CD8-positive, alpha-beta memory T cell (primary cell): ENCODE data around the gene ZNF407. TPM values are rescaled to one million over a fixed set of nuclear protein-coding genes. Genes with fewer than 3 reads are reported as not detected.

Source experiments
- CTCF ChIA-PET: fragments of 350-600 bp; sonication (Branson Sonifier 250); formaldehyde crosslinking; loops from one replicate; lab custom pipeline; 2021; ENCODE audit warnings: antibody characterized with exemption; lab: Charles Lee
- POLR2A ChIA-PET: fragments of 350-600 bp; sonication (Branson Sonifier 250); formaldehyde crosslinking; loops from one replicate; lab custom pipeline; 2021; ENCODE audit warnings: antibody characterized with exemption; lab: Charles Lee
- DNase-seq, 5 donors: peaks; one replicate each; pipeline versions ENCODE4 v3.0.0 to v3.0.0-alpha.2; 2020 to 2022; ENCODE audit warnings: mixed read lengths in 1 of 5
- H3K27ac ChIP-seq: one replicate; pipeline ENCODE4 v1.7.0; 2013; ENCODE audit warnings: low read depth, mild to moderate bottlenecking, low read length, moderate library complexity
- H3K27me3 ChIP-seq: 2 replicates; pipeline ENCODE4 v1.7.0; 2013; ENCODE audit warnings: low read length, mild to moderate bottlenecking; ENCODE audit not compliant: insufficient read depth, poor library complexity, severe bottlenecking
- H3K36me3 ChIP-seq: 2 replicates; pipeline ENCODE4 v1.7.0; 2013; ENCODE audit warnings: mild to moderate bottlenecking, low read length, moderate library complexity; ENCODE audit not compliant: insufficient read depth
- H3K4me1 ChIP-seq: 2 replicates; pipeline ENCODE4 v1.7.0; 2013; ENCODE audit warnings: mild to moderate bottlenecking, low read length, moderate library complexity; ENCODE audit not compliant: insufficient read depth
- H3K4me3 ChIP-seq: 2 replicates; pipeline ENCODE4 v1.7.0; 2013; ENCODE audit warnings: mild to moderate bottlenecking, low read length
- H3K9me3 ChIP-seq: 2 replicates; pipeline ENCODE4 v1.7.0; 2013; ENCODE audit warnings: mild to moderate bottlenecking, low read length
- H3K27ac Mint-ChIP-seq, 8 donors: one replicate each; pipeline ENCODE4 v1.8.0; 2020 to 2021; ENCODE audit warnings: mixed read lengths in 8 of 8, mild to moderate bottlenecking in 6 of 8, inconsistent platforms in 3 of 8, moderate library complexity in 3 of 8
- H3K27me3 Mint-ChIP-seq, 2 donors: one replicate each; pipeline ENCODE4 v1.8.0; 2020 to 2021; ENCODE audit warnings: mixed read lengths in 2 of 2, mild to moderate bottlenecking in 1 of 2, moderate library complexity in 1 of 2
- H3K36me3 Mint-ChIP-seq, 3 donors: one replicate each; pipeline ENCODE4 v1.8.0; 2020 to 2021; ENCODE audit warnings: mixed read lengths in 3 of 3, inconsistent platforms in 1 of 3, mild to moderate bottlenecking in 1 of 3
- H3K4me1 Mint-ChIP-seq, 3 donors: one replicate each; pipeline ENCODE4 v1.8.0; 2020 to 2021; ENCODE audit warnings: mixed read lengths in 3 of 3, inconsistent platforms in 1 of 3, mild to moderate bottlenecking in 1 of 3
- H3K4me3 Mint-ChIP-seq, 7 donors: one replicate each; pipeline ENCODE4 v1.8.0; 2020 to 2021; ENCODE audit warnings: mixed read lengths in 7 of 7, mild to moderate bottlenecking in 6 of 7, moderate library complexity in 4 of 7, inconsistent platforms in 2 of 7
- H3K9me3 Mint-ChIP-seq, 5 donors: one replicate each; pipeline ENCODE4 v1.8.0; 2020 to 2022; ENCODE audit warnings: mixed read lengths in 5 of 5, mild to moderate bottlenecking in 3 of 5, moderate library complexity in 2 of 5, inconsistent platforms in 1 of 5
- polyA plus RNA-seq: library from polyadenylated mRNA; unstranded; fragments of 300-500 nt; fragmentation: Illumina TruSeq; gene quantifications from one replicate; pipeline ENCODE4 v1.2.3, GENCODE V29; 2021
- total RNA-seq, 2 experiments: library from RNA; stranded (reverse); gene quantifications; one replicate each; pipeline ENCODE4 v1.2.3, GENCODE V29; 2021

Gene ZNF407
- total and polyA plus RNA-seq, 3 experiments from 2014 or later: 4.1 to 15.5 (median 14.9) TPM

DNA sequence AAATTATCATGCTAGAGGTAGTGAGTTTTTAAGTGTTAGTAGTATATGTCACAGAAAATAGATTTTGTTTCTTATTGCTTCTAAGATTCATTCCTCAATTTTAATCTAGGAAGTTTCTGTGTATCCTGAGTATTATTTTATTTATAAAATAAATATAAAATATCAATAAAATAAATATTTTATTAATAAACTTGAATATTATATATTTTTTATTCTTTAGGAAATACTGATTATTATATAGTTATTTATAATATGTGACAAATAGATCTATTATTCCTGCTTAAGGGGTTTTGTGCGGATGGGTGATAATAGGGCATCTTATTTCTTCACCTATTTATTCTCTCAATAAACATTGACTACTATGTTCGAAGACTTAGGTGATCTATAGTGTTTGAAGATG lies 191.0 kb downstream of the ZNF407 start:
- no peak overlapping the region for H3K4me3 ChIP-seq
- DNase-seq: no peak
- no peaks in the 10 kb centered on the region for H3K4me1 ChIP-seq
- H3K36me3 ChIP-seq: peaks cover 6% of the 10 kb centered on the region
- no peaks in the 10 kb centered on the region for H3K27me3 Mint-ChIP-seq
- no peak overlapping the region for H3K4me3 Mint-ChIP-seq
- no peak overlapping the region for H3K27ac Mint-ChIP-seq
- H3K9me3 ChIP-seq: no peaks in the 10 kb centered on the region
- peaks cover 0 to 3% (median 0%) of the 10 kb centered on the region in 3 donors for H3K4me1 Mint-ChIP-seq
- ChIA-PET CTCF (no interaction called here), POLR2A (interaction anchor here (0.6 to 0.8 kb wide), 2 partner anchors 11 to 191 kb away, joined by 3 read pairs; no protein-coding TSS in a partner anchor)
- H3K36me3 Mint-ChIP-seq: peaks cover 4 to 35% (median 15%) of the 10 kb centered on the region in 3 donors
- H3K9me3 Mint-ChIP-seq: no peaks in the 10 kb centered on the region
- H3K27ac ChIP-seq: no peak overlapping the region
- no peaks in the 10 kb centered on the region for H3K27me3 ChIP-seq

DNA sequence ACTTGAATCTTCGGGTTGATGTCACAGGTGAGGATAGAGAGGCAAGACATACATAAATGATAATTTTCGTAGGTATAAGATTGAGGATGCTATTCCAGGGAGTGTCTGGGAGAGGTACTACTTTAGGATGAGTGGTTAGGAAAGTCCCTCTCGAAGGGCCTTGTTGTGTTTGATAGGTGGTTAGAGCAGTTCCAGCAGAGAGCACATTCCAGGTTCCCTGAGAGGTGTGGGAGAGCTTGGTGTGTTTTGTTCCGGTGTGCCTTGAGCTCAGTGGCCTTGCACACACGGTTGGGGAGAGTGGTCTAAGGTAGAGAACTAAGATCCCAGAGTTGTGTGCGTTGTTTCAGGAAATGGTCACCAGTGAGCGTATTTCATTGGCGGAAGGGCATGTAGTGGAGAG lies 191.4 kb downstream of the ZNF407 start:
- Histone ChIP-seq H3K9me3 (no peaks in the 10 kb centered on the region), H3K27ac (no peak overlapping the region), H3K4me3 (no peak overlapping the region), H3K27me3 (no peaks in the 10 kb centered on the region), H3K4me1 (no peaks in the 10 kb centered on the region), H3K36me3 (peaks cover 6% of the 10 kb centered on the region)
- Mint-ChIP-seq H3K4me3 (no peak overlapping the region), H3K36me3 (peaks cover 6 to 35% (median 17%) of the 10 kb centered on the region in 3 donors), H3K27ac (peak overlapping the region in 1 of 8 donors; percentile 51), H3K27me3 (no peaks in the 10 kb centered on the region), H3K9me3 (no peaks in the 10 kb centered on the region), H3K4me1 (peaks cover 0 to 3% (median 0%) of the 10 kb centered on the region in 3 donors)
- ChIA-PET CTCF (no interaction called here), POLR2A (no interaction called here)
- DNase-seq: no peak

DNA sequence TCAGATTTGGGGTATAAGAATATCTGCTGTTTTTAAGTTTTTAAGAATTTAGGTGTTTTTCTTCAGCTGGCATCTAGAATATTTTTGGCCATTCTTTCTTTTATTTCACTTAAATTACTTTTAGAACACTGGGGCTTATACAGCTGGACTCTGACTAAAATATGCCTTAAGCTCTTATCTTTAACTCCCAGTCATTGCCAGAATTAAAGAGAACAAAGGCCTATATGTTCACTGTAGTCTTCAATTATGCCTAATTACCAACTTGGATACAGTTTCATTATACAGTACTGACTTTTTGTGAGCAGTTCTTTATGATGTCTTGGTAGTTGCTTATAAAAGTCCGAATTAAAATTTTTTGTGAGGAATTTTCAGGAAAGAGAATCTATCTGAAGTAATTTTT lies 192.8 kb downstream of the ZNF407 start:
- H3K4me3 Mint-ChIP-seq: no peak overlapping the region
- no peaks in the 10 kb centered on the region for H3K4me1 ChIP-seq
- no peaks in the 10 kb centered on the region for H3K9me3 Mint-ChIP-seq
- H3K36me3 Mint-ChIP-seq: peaks cover 7 to 30% (median 16%) of the 10 kb centered on the region in 3 donors
- H3K27ac ChIP-seq: no peak overlapping the region
- H3K4me3 ChIP-seq: no peak overlapping the region
- ChIA-PET POLR2A (no interaction called here), CTCF (no interaction called here)
- H3K36me3 ChIP-seq: peaks cover 6% of the 10 kb centered on the region
- no peak overlapping the region for H3K27ac Mint-ChIP-seq
- H3K4me1 Mint-ChIP-seq: no peaks in the 10 kb centered on the region
- no peak for DNase-seq
- H3K27me3 Mint-ChIP-seq: no peaks in the 10 kb centered on the region
- H3K27me3 ChIP-seq: no peaks in the 10 kb centered on the region
- no peaks in the 10 kb centered on the region for H3K9me3 ChIP-seq

DNA sequence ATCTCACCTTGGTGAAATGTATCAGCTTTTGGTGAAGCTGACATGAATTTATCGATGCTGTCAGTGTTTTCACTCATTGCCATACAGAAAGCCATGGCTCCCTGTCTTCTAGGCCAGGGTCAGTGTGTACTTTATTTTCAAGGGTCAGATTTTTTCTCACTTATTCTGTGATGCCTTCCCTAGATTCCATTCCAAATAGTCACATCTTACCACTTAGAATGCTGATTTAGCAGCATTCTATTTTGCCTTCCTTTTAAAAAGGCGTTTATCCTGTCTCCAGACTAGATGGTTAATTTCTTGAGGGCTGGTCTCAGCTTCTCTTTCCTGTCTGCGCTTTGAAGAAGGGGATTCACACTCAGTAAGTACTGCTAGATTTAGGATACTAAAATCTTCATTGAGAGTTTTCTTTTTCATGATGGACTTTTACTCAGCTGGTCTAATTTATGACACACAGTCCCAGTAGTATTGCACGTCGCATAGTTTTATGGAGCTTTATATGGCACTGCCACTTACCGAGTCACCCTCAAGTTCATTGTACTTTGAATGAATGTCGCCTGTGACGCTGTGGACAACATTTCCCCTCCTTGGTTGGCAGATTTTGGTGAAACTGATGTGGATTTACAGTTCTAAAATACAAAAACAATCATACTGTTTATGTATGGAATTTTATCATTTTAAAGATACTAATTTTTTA lies 194.0 kb downstream of the ZNF407 start:
- Mint-ChIP-seq H3K27me3 (no peaks in the 10 kb centered on the region), H3K9me3 (no peaks in the 10 kb centered on the region), H3K4me1 (peaks cover 1 to 5% (median 3%) of the 10 kb centered on the region in 3 donors), H3K27ac (no peak overlapping the region), H3K36me3 (peaks cover 7 to 26% (median 16%) of the 10 kb centered on the region in 3 donors), H3K4me3 (no peak overlapping the region)
- H3K4me3 ChIP-seq: no peak overlapping the region
- no peak overlapping the region for H3K27ac ChIP-seq
- CTCF ChIA-PET: no interaction called here
- H3K9me3 ChIP-seq: no peaks in the 10 kb centered on the region
- H3K27me3 ChIP-seq: no peaks in the 10 kb centered on the region
- no peaks in the 10 kb centered on the region for H3K4me1 ChIP-seq
- POLR2A ChIA-PET: no interaction called here
- H3K36me3 ChIP-seq: peaks cover 6% of the 10 kb centered on the region
- DNase-seq: no peak

DNA sequence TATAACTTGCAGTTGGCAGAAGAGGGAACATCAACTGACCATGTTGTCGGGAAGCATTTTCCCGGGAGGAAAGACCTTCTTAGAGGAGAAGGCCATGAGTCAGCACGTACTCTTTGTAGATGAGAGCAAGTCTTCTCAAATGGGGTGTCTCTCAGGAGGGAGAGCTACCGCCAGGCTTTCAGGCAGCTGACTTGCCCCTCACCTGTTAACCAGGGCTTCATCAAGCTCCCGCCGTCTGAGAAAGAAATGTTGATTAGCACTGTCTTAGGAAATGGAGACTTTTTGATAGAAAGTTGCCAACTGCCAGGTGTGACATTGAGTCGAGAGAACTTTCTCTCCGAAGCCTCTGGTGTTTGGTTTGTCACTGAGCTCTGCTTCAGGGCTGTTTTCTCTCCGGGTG lies 196.1 kb downstream of the ZNF407 start:
- Mint-ChIP-seq H3K27me3 (no peaks in the 10 kb centered on the region), H3K9me3 (no peaks in the 10 kb centered on the region), H3K4me3 (no peak overlapping the region), H3K4me1 (peaks cover 13 to 25% (median 24%) of the 10 kb centered on the region in 3 donors), H3K36me3 (peaks cover 7 to 18% (median 8%) of the 10 kb centered on the region in 3 donors), H3K27ac (no peak overlapping the region)
- CTCF ChIA-PET: no interaction called here
- Histone ChIP-seq H3K27ac (no peak overlapping the region), H3K4me1 (no peaks in the 10 kb centered on the region), H3K9me3 (no peaks in the 10 kb centered on the region), H3K36me3 (no peaks in the 10 kb centered on the region), H3K4me3 (no peak overlapping the region), H3K27me3 (no peaks in the 10 kb centered on the region)
- POLR2A ChIA-PET: no interaction called here
- no peak for DNase-seq

DNA sequence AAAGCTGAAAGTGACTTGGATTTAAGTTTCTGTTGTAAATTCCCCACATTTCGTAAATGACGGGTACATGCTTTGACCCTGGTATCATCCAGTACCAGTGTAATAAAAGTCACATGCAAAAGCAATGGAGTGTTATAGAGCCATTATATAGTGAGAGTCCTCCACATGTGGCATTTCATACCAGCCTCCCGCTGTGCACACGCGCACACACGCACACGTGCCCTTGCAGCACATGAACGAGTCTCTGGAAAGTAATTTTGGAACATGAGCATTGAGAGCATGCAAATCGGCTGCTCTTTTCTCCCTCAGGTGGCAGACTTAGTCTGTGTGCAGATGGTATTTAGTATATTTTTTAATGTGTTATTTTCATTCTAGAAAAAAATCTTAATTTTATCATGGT lies 198.1 kb downstream of the ZNF407 start:
- Mint-ChIP-seq H3K27ac (no peak overlapping the region), H3K36me3 (peaks cover 6 to 11% (median 7%) of the 10 kb centered on the region in 3 donors), H3K27me3 (no peaks in the 10 kb centered on the region), H3K4me1 (peaks cover 13 to 25% (median 24%) of the 10 kb centered on the region in 3 donors), H3K9me3 (no peaks in the 10 kb centered on the region), H3K4me3 (no peak overlapping the region)
- CTCF ChIA-PET: no interaction called here
- no peak overlapping the region for H3K4me3 ChIP-seq
- DNase-seq: no peak
- H3K27me3 ChIP-seq: no peaks in the 10 kb centered on the region
- no peaks in the 10 kb centered on the region for H3K36me3 ChIP-seq
- no peaks in the 10 kb centered on the region for H3K4me1 ChIP-seq
- POLR2A ChIA-PET: no interaction called here
- H3K9me3 ChIP-seq: no peaks in the 10 kb centered on the region
- H3K27ac ChIP-seq: no peak overlapping the region

DNA sequence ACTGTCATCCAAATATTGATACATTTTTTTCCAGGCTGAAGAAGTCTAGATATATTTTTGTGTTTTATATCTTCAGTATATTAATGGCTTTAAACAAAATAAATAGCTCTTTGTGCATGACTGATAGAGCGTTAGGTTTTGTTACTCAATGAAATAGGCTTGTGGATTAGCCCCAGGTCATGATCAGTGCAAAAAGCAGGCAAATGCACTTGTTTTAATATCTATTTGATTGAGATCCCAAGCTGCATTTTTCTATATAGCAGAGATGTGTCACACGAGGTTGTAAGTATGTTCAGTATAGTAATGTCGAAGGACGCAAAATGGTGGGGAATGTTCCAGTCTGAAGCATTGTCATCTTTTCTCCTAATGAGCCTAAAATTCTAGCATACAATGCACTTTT lies 198.5 kb downstream of the ZNF407 start:
- no peak overlapping the region for H3K4me3 Mint-ChIP-seq
- no peak overlapping the region for H3K27ac ChIP-seq

DNA sequence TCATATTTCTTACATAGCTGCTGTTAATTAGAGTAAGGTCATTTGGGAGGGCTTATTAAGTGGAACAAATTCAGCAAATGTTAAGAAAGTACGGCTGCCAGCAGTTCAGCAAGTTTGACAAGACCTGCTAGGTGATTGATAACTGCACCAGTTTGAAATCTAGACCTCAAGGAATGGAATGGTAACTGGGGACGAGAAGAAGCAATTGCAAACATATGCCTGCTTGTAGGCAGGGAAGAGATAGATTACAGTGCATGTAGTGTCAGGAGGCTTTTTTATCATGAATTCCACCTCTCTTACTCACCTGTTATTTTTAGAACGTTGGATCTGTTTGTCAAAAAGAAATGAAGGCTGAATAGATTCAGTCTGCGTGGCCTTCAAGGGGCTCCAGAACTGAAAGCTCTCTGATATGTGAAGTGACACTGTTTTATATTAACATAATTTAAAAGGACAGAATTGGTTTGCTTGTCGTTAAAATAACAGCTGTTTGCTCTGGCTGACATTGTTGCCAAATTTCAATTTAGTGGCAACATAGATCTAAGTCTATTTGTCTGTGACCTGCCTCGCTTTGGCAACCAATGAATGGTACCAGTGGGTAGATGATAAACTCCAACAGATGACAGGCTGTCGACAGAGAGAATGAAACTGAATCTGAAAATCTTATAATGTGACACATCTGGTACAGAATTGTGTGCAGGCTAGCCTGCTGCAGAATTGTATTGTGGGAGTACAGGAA lies 199.3 kb downstream of the ZNF407 start:
- POLR2A ChIA-PET: no interaction called here
- no peak overlapping the region for H3K27ac ChIP-seq
- no peaks in the 10 kb centered on the region for H3K9me3 Mint-ChIP-seq
- no peaks in the 10 kb centered on the region for H3K36me3 ChIP-seq
- no peak overlapping the region for H3K4me3 ChIP-seq
- DNase-seq: no peak
- H3K9me3 ChIP-seq: no peaks in the 10 kb centered on the region
- no peaks in the 10 kb centered on the region for H3K27me3 Mint-ChIP-seq
- H3K4me1 ChIP-seq: no peaks in the 10 kb centered on the region
- peaks cover 13 to 25% (median 24%) of the 10 kb centered on the region in 3 donors for H3K4me1 Mint-ChIP-seq
- H3K4me3 Mint-ChIP-seq: peak overlapping the region in 1 of 7 donors; percentile 27
- CTCF ChIA-PET: no interaction called here
- H3K27ac Mint-ChIP-seq: peak overlapping the region in 2 of 8 donors; percentile 59 to 63
- H3K27me3 ChIP-seq: no peaks in the 10 kb centered on the region
- peaks cover 3 to 4% (median 4%) of the 10 kb centered on the region in 3 donors for H3K36me3 Mint-ChIP-seq

More for the DNA sequence above, 198.5 kb downstream of the ZNF407 start:
- Histone ChIP-seq H3K27me3 (no peaks in the 10 kb centered on the region), H3K4me3 (no peak overlapping the region), H3K9me3 (no peaks in the 10 kb centered on the region), H3K36me3 (no peaks in the 10 kb centered on the region), H3K4me1 (no peaks in the 10 kb centered on the region)
- Mint-ChIP-seq H3K9me3 (no peaks in the 10 kb centered on the region), H3K4me1 (peaks cover 13 to 25% (median 24%) of the 10 kb centered on the region in 3 donors), H3K27me3 (no peaks in the 10 kb centered on the region), H3K36me3 (peaks cover 6 to 10% (median 7%) of the 10 kb centered on the region in 3 donors), H3K27ac (no peak overlapping the region)
- DNase-seq: no peak
- ChIA-PET CTCF (no interaction called here), POLR2A (no interaction called here)
